A549 (cell line): ENCODE measurements around the gene TNFRSF13B. TPM values are rescaled to one million over a fixed set of nuclear protein-coding genes. Genes with fewer than 3 reads are reported as not detected.

Experiments used
- ATAC-seq, 2 experiments: fragments of 200-7000 bp in 1 of 2; fragments of >200 bp in 1 of 2; cut with Nextera tagmentation in 1 of 2; cut with Tn5 transposase in 1 of 2; 3 replicates each; pipeline versions ENCODE4 v1.8.0 to v1.9.1; 2018 to 2020; ENCODE audit warnings: mild to moderate bottlenecking in 1 of 2, moderate library complexity in 1 of 2
- CTCF ChIA-PET: fragments of 300-600 bp; sonication (Branson Sonifier 250); formaldehyde crosslinking; extraction: SDS; loops from one replicate; lab custom pipeline; 2021; ENCODE audit warnings: antibody characterized with exemption, inconsistent platforms; lab: Yijun Ruan, JAX
- POLR2A ChIA-PET: fragments of 350-600 bp; formaldehyde crosslinking; extraction: SDS; loops from one replicate; lab custom pipeline; 2021; ENCODE audit warnings: antibody characterized with exemption, inconsistent platforms; lab: Yijun Ruan, JAX
- DNase-seq, 2 experiments: peaks; one replicate each; pipeline versions ENCODE4 v3.0.0 to v3.0.0-alpha.2; 2011 to 2016; ENCODE audit warnings: low read depth in 1 of 2, low spot score in 1 of 2
- FAIRE-seq: peaks from 2 replicates; lab custom pipeline; 2011; peaks lifted over from hg19 to GRCh38; lab: Jason Lieb, UNC
- H3K27ac ChIP-seq, 2 experiments: fragments of >200 bp; sonication (Bioruptor Twin); formaldehyde crosslinking; 3 replicates each; pipeline ENCODE4 v1.5.1; 2016 to 2017
- H3K4me1 ChIP-seq: fragments of >200 bp; sonication (Bioruptor Twin); formaldehyde crosslinking; 3 replicates; pipeline ENCODE4 v1.6.1; 2016
- H3K4me2 ChIP-seq: fragments of >200 bp; sonication (Bioruptor Twin); formaldehyde crosslinking; 3 replicates; pipeline ENCODE4 v1.6.1; 2016
- H3K4me3 ChIP-seq: fragments of >200 bp; sonication (Bioruptor Twin); formaldehyde crosslinking; 3 replicates; pipeline ENCODE4 v1.5.1; 2016
- H3K9me3 ChIP-seq: fragments of >200 bp; sonication (Bioruptor Twin); formaldehyde crosslinking; 3 replicates; pipeline ENCODE4 v1.6.1; 2016
- CEBPB ChIP-seq, 2 experiments: fragments of >200 bp in 1 of 2; sonication (Bioruptor Twin) in 1 of 2; formaldehyde crosslinking in 1 of 2; IDR thresholded peaks; 2 replicates each; pipeline ENCODE4 v1.6.1; 2012 to 2016
- EP300 ChIP-seq, 2 experiments: fragments of >200 bp; sonication (Bioruptor Twin); formaldehyde crosslinking; IDR thresholded peaks; 2 replicates in 1 of 2; 3 replicates in 1 of 2; pipeline ENCODE4 v1.6.1; 2016 to 2017
- FOSL2 ChIP-seq, 2 experiments: fragments of 450-650 bp in 1 of 2; fragments of >200 bp in 1 of 2; sonication (Bioruptor Twin) in 1 of 2; formaldehyde crosslinking; IDR thresholded peaks; 2 replicates each; pipeline versions ENCODE4 v1.5.0 to v1.6.1; 2016 to 2020; ENCODE audit warnings: mild to moderate bottlenecking in 1 of 2, moderate library complexity in 1 of 2
- HOXA7 ChIP-seq: fragments of 250-450 bp; sonication (Bioruptor Pico); IDR thresholded peaks from 2 replicates; pipeline ENCODE4 v1.5.0; 2020; ENCODE audit warnings: mild to moderate bottlenecking, moderate library complexity
- JUN ChIP-seq, 2 experiments: fragments of >200 bp; sonication (Bioruptor Twin); formaldehyde crosslinking; IDR thresholded peaks; 2 replicates in 1 of 2; 3 replicates in 1 of 2; pipeline ENCODE4 v1.6.1; 2016 to 2017
- MAZ ChIP-seq: fragments of 150-350 bp; IDR thresholded peaks from 2 replicates; pipeline ENCODE4 v1.6.1; 2014; ENCODE audit warnings: antibody characterized with exemption, low read depth, low read length, borderline replicate concordance
- NPAS2 ChIP-seq: fragments of 250-450 bp; sonication (Bioruptor Pico); IDR thresholded peaks from 2 replicates; pipeline ENCODE4 v1.8.0; 2022; ENCODE audit warnings: mild to moderate bottlenecking, moderate library complexity, borderline replicate concordance
- NR3C1 ChIP-seq: fragments of >200 bp; sonication (Bioruptor Twin); formaldehyde crosslinking; IDR thresholded peaks from 3 replicates; pipeline ENCODE4 v1.6.1; 2017
- PHF8 ChIP-seq: fragments of 200-600 bp; sonication (generic); IDR thresholded peaks from 2 replicates; pipeline ENCODE4 v1.6.1; 2016; ENCODE audit warnings: low read depth, mild to moderate bottlenecking, antibody characterized with exemption, moderate library complexity, borderline replicate concordance
- RAD21 ChIP-seq, 2 experiments: fragments of >200 bp in 1 of 2; sonication (Bioruptor Twin) in 1 of 2; formaldehyde crosslinking in 1 of 2; IDR thresholded peaks in 1 of 2; conservative IDR thresholded peaks in 1 of 2; 2 replicates in 1 of 2; 3 replicates in 1 of 2; pipeline ENCODE4 v1.6.1; 2012 to 2018; ENCODE audit warnings: inconsistent platforms in 1 of 2
- RNF2 ChIP-seq: fragments of 200-600 bp; sonication (generic); IDR thresholded peaks from 2 replicates; pipeline ENCODE4 v1.6.1; 2016; ENCODE audit warnings: low read depth, mild to moderate bottlenecking, antibody characterized with exemption, moderate library complexity, borderline replicate concordance
- SREBF2 ChIP-seq: fragments of 450-650 bp; IDR thresholded peaks from 2 replicates; pipeline ENCODE4 v1.6.1; 2014; ENCODE audit warnings: mild to moderate bottlenecking, moderate library complexity
- TFCP2L1 ChIP-seq: fragments of 250-450 bp; sonication (Bioruptor Pico); IDR thresholded peaks from 2 replicates; pipeline ENCODE4 v1.5.0; 2021; ENCODE audit warnings: mild to moderate bottlenecking
- ZFP36 ChIP-seq: fragments of 450-650 bp; IDR thresholded peaks from 2 replicates; pipeline ENCODE4 v1.6.1; 2014; ENCODE audit warnings: borderline replicate concordance; ENCODE audit not compliant: partially characterized antibody
- WGBS: methylation state at CpG from one replicate; pipeline ENCODE4 v1.1.6; 2017; ENCODE audit errors: missing lambda C conversion rate; 5-methylcytosine and 5-hydroxymethylcytosine counted together
- polyA plus RNA-seq, 4 experiments: library from polyadenylated mRNA; depleted of rRNA in 3 of 4; stranded (reverse); fragments of >200 nt; fragmentation: RNase III in 1 of 4; extraction: RNeasy Plus Mini Kit Qiagen cat#74134 plus additional on column Dnase treatment in 1 of 4; gene quantifications; 2 replicates in 3 of 4; 3 replicates in 1 of 4; pipeline ENCODE4 v1.2.3, GENCODE V29; 2011 to 2017
- TF ChIP-seq, protein P1 (sequence below): IDR thresholded peaks from 2 replicates; pipeline ENCODE4 v1.6.1; 2012; ENCODE audit warnings: low read depth, borderline replicate concordance
- TF ChIP-seq, protein P2 (sequence below): fragments of 250-450 bp; sonication (Bioruptor Pico); IDR thresholded peaks from 2 replicates; pipeline ENCODE4 v1.5.0; 2020; ENCODE audit warnings: low read depth, mild to moderate bottlenecking, moderate library complexity
- TF ChIP-seq, protein P3 (sequence below): fragments of 150-350 bp; IDR thresholded peaks from 2 replicates; pipeline ENCODE4 v1.6.1; 2014; ENCODE audit warnings: low read depth, mild to moderate bottlenecking, low read length
- TF ChIP-seq, protein P4 (sequence below): fragments of >200 bp; sonication (Bioruptor Twin); formaldehyde crosslinking; IDR thresholded peaks from 3 replicates; pipeline ENCODE4 v1.6.1; 2016
- TF ChIP-seq, protein P5 (sequence below): IDR thresholded peaks from 2 replicates; pipeline ENCODE4 v1.6.1; 2012

TNFRSF13B gene
- polyA plus RNA-seq, 2 of the 4 experiments (the other 2 are of a cell fraction), result not detected

DNA sequence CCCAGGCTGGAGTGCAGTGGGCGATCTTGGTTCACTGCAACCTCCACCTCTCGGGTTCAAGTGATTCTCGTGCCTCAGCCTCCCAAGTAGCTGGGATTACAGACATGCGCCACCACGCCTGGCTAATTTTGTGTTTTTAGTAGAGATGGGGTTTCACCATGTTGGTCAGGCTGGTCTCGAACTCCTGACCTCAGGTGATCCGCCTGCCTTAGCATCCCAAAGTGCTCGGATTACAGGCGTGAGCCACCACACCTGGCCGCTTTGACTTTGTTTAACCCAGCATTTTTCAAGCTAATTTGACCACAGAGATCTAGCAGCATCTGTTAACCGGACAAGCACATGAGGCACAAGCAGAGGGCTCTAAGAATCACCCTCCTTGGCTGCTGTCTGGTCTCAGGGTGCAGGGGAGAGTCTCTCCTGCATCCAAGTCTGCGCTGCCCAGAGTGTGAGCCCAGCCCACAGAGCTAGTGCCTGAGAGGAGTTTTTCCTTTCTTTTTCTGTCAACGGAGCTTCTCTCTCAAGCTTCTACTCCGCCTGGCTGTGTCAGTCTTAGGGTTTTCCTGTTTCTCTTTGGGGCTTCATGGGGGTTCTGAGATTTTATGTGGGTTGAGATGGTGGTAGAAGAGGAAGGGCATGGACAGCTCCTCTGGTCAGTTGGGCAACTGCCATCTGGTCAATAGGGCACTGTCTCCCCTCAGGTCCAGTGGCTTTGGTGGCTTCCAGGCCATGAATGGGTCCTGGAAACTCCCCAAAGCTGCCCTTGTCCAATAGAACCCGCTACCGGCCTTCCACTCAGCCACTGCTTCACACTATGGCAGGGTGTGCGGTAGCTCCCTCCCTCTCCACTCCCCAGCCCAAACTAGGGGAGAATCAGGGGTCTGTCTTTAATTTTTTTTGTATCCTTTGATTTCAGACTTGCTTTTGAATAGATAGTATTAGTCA is 59.6 kb downstream of the TNFRSF13B start:
- Histone ChIP-seq H3K4me3 (no peak overlapping the region), H3K9me3 (no peaks in the 10 kb centered on the region), H3K27ac (no peak overlapping the region), H3K4me2 (no peak overlapping the region), H3K4me1 (no peaks in the 10 kb centered on the region)
- POLR2A ChIA-PET, result no interaction called here
- WGBS, result 76% methylated on average over 17 of the region's 17 CpGs
- DNase-seq, result no peak
- ATAC-seq, result no peak
- no peak for FAIRE-seq
- CTCF ChIA-PET, result interaction anchor here (1.0 kb wide), 1 partner anchor 79 kb away, joined by 3 read pairs; no protein-coding TSS in a partner anchor
- TF ChIP-seq, protein P1, sequence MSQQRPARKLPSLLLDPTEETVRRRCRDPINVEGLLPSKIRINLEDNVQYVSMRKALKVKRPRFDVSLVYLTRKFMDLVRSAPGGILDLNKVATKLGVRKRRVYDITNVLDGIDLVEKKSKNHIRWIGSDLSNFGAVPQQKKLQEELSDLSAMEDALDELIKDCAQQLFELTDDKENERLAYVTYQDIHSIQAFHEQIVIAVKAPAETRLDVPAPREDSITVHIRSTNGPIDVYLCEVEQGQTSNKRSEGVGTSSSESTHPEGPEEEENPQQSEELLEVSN, result no peak
- no peak for TF ChIP-seq HOXA7 (CRISPR knock-in tag)
- TF ChIP-seq, protein P2, sequence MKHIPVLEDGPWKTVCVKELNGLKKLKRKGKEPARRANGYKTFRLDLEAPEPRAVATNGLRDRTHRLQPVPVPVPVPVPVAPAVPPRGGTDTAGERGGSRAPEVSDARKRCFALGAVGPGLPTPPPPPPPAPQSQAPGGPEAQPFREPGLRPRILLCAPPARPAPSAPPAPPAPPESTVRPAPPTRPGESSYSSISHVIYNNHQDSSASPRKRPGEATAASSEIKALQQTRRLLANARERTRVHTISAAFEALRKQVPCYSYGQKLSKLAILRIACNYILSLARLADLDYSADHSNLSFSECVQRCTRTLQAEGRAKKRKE (CRISPR knock-in tag), result no peak

DNA sequence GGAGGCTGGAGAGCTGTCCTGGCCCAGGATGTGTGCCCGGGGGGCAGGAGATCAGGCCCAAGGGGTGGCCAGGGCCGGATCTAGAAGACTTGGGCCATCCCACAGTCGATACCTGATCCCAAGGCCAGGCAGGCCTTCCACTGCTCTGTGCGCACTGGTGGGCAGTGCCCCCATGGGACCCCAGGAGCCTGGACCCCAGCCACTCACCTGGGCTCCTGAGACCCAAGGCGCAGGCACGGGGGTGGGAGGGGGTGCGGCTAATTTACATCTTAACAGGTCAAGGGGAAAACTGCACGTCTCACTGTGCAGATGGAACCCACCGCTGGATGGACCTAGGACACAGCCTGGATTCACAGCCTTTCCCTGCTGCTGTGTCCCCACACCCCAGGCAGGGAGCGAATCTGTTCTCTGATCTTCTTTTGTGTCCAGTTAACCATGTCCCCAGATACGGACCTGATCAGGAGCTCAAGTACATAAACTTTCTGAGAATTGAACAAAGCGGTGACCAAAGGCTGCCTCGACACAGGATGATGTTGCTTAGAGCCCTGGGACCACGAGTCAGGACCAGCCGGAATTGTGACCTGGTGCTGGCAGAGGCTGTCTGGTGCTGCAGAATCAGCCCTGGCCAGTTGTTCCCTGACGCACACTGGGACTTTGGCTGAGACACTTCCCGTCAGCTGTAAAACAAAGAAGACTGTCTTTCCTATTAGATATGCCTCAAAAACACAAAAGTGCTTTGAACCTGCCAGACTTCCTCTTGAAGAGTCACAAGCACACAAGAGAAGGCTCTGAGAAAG is 60.6 kb downstream of the TNFRSF13B start:
- WGBS, result 79% methylated on average over 15 of the region's 17 CpGs
- ChIA-PET CTCF (no interaction called here), POLR2A (no interaction called here)
- ATAC-seq (no peak), DNase-seq (no peak), FAIRE-seq (no peak)
- Histone ChIP-seq H3K27ac (no peak overlapping the region), H3K4me3 (no peak overlapping the region), H3K4me1 (no peaks in the 10 kb centered on the region), H3K9me3 (no peaks in the 10 kb centered on the region), H3K4me2 (no peak overlapping the region)
- TF ChIP-seq CEBPB (IDR thresholded peaks at IDR 0.05) (no peak), FOSL2 (IDR thresholded peaks at IDR 0.05) (no peak), FOSL2 (CRISPR knock-in tag; IDR thresholded peaks at IDR 0.05) (no peak), JUN (IDR thresholded peaks at IDR 0.05) (no peak), EP300 (IDR thresholded peaks at IDR 0.05) (no peak), PHF8 (no peak), RAD21 (conservative IDR thresholded peaks at IDR 0.05 in 1 of 2, IDR thresholded peaks at IDR 0.05 in 1 of 2) (no peak), NR3C1 (no peak), RNF2 (no peak), NPAS2 (CRISPR knock-in tag) (no peak), TFCP2L1 (no peak), MAZ (no peak), ZFP36 (no peak), SREBF2 (no peak)
- TF ChIP-seq, protein P3, sequence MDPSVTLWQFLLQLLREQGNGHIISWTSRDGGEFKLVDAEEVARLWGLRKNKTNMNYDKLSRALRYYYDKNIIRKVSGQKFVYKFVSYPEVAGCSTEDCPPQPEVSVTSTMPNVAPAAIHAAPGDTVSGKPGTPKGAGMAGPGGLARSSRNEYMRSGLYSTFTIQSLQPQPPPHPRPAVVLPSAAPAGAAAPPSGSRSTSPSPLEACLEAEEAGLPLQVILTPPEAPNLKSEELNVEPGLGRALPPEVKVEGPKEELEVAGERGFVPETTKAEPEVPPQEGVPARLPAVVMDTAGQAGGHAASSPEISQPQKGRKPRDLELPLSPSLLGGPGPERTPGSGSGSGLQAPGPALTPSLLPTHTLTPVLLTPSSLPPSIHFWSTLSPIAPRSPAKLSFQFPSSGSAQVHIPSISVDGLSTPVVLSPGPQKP, result no peak
- TF ChIP-seq, protein P2 (CRISPR knock-in tag), result no peak
- TF ChIP-seq, protein P4, sequence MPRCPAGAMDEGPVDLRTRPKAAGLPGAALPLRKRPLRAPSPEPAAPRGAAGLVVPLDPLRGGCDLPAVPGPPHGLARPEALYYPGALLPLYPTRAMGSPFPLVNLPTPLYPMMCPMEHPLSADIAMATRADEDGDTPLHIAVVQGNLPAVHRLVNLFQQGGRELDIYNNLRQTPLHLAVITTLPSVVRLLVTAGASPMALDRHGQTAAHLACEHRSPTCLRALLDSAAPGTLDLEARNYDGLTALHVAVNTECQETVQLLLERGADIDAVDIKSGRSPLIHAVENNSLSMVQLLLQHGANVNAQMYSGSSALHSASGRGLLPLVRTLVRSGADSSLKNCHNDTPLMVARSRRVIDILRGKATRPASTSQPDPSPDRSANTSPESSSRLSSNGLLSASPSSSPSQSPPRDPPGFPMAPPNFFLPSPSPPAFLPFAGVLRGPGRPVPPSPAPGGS, result no peak
- TF ChIP-seq, protein P5, sequence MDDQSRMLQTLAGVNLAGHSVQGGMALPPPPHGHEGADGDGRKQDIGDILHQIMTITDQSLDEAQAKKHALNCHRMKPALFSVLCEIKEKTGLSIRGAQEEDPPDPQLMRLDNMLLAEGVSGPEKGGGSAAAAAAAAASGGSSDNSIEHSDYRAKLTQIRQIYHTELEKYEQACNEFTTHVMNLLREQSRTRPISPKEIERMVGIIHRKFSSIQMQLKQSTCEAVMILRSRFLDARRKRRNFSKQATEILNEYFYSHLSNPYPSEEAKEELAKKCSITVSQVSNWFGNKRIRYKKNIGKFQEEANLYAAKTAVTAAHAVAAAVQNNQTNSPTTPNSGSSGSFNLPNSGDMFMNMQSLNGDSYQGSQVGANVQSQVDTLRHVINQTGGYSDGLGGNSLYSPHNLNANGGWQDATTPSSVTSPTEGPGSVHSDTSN, result no peak
- TF ChIP-seq, all 56 proteins: peak for 0
